ENCODE measurements around the gene ZNF567.

GRCh38 chr19:36685835-36686234 is 1.6 kb upstream of the ZNF567 start:
- no peak for TF ChIP-seq CTCF (conservative IDR thresholded peaks at IDR 0.05; ENCODE audit: low read length)
- TF ChIP-seq EZH2phosphoT487 (IDR thresholded peaks at IDR 0.05; ENCODE audit: borderline replicate concordance): no peak

All from Loucy (cell line).